NCI-H187 (cell line): ENCODE results near the gene ASIC1.
"Not testable (repeated sequence)": the region's sequence is repeated elsewhere in the genome, so short reads cannot be mapped to it uniquely, and the experiment has no call there.

Experiments
- DNase-seq, 2 experiments: peaks; one replicate each; lab custom pipeline; 2025; lab: John Stamatoyannopoulos, UW

Gene ASIC1

DNA sequence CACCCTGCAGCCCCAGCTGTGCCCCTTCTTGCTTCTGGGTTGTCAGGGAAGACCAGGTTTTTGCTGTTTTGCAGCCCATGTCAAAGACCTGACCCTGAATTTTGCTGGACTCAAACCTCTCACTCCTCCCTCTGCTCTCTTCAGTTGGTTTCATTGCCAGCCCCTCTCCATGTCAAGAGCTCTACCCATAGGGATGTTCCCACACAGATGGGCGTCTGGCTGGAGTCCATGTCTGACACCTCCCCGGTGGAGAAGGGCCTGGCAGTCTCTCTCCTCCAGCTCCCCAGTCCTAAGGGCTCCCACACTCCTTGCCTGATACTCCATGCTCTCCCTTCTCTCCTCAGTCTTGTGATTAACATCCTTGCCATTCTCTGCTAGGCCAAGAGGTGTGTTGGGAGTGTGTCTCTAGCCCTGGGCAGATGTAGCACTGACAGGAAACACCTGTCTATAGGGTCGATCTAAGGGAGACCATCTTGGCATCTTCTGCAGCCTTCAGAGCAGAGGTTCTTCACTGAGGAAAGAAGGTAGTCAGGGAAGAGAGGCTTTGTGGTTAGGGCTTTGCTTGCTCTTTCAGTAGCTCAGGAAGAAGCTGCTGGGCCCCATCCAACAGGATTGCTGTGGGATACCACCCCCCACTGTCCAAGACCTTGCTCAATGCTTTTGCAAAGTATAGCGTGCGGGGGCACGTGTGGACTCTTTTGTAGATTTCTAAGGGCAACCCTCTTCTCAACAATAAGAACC is 4.7 kb downstream of the ASIC1 start:
- DNase-seq: no peak

DNA sequence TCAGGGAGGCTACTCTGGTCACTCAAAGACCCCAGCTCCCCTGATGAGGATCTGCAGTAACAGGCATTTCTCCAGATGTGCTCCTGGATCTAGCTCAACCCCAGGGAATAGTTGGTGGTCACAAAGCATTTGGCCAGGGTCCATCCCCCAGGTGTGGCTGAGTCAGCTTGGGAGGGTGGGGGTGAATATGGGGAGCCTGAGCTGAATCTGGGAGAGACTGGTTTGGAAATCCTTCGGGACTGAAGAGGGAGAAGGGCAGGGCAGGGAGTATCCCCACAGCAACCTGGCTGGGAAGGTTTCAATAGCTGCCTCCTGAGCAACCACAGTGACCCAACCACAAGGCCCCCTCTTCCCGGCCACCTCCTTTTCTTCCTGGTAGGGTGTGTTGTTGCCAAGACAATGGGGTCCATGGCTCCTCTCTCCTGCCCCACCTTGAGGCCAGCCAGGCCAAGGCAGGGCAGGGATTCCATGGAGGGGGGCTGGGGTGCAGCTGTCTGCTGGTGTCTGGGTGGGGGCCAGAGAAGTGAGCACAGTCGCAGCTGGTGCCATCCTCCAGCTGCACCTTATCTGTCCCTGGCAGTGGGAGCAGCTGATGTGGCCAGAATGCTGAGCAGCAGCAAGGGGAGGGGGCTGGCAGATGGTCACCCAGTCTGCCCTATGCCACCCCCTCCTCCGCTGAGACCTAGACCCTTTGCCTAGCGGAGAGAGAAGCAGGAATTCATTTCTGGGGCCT is 5.5 kb downstream of the ASIC1 start:
- no peak for DNase-seq

DNA sequence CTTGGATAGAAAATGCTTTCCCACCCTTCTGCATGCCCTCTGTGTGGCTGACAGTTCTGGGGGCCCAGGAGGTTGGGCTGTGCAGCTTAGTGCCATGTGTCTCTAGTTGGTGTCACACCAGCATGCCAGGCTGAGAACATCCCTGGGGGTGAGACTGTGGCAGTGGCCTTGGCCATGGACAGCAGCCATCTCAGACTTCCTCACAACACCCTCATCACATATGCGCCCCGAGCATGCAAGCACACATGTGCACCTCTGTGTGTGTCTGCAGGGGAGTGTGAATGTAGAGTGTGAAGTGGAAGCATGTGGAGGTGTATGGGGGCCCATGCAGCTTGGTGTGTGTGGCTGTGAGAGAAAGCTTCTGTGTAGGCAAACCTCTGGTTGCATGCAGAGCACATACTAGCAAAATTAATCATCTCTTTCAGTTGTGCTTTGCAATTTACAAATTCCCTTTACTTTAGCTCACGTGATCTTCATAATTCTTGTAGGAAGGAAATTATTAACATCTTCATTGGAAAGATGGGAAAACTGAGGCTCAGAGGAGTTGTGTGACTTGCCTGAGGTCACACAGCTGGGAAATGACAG is 8.4 kb downstream of the ASIC1 start:
- DNase-seq: no peak

DNA sequence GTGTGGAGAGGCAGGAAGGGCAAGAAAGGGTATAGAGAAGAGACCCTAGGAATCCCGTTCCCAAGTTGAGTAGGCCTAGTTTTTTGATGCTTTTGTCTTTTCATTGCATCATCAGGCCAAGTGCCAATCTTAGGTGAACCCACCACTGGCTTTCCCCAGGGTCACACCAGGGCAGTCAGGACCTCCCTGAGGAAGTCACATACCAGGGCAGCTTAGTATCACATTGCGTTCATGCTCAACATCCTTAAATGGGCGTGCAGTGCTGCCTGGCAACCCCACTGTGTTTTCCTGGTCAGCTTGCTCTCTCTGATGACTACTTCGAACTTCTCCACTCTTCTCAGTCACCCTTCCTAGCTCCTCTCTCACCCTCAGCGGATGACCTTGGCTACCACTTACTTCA is 9.0 kb downstream of the ASIC1 start:
- DNase-seq: no peak

DNA sequence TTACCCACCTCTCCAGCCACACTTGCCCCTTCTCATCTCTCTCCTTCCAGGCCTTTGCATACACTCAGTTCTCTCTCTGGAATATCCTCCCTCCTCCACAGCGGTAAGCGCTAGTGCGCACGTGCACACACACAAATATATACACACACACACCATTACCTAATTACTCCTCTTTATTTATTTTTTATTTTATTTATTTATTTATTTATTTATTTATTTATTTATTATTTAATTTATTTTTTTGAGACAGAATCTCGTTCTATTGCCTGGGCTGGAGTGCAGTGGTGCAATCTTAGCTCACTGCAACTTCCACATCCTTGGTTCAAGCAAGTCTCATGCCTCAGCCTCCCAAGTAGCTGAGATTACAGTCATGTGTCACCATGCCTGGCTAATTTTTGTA is 11.7 kb downstream of the ASIC1 start:
- DNase-seq: no peak

DNA sequence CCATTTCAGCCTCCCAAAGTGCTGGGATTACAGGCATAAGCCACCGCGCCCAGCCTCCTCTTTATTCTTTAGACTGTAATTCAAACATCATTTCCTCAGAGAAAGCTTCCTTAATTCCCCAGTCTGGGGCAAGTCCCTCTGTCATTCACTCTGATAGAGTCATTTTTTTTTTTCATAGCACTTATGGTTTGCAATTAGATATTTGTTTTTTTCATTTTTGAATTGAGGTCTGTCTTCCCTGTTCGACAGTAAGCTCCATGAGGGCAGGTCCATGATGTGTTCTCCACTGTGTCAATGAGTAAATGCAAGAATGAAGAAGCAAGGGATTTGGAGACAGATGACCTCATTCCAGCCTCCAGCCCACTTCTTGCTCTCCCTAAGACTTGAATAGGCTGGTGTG is 12.1 kb downstream of the ASIC1 start:
- DNase-seq: no peak

DNA sequence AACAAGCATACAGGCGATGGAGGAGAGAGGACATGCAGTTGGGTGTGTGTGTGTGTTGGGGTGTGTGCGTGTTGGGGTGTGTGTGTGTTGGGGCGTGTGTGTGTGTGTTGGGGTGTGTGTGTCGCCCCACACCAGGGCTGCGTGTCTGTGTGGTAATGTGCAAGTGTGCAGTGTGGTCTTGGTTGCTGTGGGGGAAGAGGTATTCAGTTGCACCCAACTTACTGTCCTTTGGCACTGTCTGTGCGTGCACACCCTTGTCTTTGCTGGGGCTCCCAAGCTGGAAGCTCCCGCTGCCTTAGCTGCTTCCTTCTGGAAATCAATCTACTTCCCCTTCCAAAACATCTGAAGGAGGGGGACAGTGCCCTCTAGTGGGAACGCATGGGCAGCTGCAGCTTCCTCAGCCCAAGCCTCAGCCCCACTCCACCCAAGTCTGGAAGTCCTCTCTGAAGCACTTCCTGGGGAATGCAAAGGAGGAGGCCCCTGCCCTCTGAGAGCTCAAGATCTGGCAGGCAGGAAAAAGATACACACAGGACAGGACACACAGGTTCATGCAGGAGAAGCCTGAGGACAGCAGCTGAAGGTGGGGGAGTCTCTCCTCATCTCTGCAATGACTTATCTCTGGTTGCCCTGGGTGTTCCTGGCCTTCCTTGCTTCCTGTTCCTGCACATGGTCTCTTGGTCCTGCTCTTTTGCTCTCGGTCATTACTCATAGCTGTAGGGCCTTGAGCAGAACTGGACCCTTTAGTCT is 13.1 kb downstream of the ASIC1 start:
- DNase-seq: peak; percentile 26 to 60

DNA sequence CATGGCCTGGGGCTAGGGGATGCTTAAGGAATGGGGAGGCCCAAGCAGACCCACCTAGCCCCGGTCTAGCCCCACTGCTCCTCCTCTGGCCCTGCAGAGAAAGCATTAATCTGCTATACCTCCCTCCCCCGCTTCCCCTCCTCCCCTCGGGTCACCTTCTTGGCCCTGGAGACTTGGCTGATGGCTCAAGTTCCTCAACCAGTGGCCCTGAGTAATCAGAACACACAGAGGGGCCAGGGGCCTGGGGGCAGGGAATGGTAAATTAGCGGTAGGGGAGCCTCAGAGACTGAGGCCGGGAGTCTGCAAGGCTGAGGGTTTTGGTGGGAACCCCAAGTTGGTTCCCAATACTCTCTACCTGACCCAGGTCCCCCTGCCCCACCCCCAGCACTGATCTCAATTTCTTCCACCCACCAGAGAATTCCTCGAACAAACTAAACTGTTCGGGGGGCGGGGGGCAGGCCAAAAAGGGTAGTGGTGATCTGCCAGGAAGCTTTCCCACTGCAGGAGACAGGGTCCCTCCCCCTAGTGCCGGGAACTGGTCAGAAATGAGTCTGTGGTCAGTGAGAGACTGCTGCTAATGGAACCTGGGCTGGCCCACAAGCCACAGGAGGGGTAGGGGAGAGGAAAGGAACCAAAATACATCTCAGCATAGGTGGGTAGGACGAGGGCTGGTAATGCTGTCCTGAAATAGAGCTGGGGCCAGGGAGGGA is 15.0 kb downstream of the ASIC1 start:
- no peak for DNase-seq

DNA sequence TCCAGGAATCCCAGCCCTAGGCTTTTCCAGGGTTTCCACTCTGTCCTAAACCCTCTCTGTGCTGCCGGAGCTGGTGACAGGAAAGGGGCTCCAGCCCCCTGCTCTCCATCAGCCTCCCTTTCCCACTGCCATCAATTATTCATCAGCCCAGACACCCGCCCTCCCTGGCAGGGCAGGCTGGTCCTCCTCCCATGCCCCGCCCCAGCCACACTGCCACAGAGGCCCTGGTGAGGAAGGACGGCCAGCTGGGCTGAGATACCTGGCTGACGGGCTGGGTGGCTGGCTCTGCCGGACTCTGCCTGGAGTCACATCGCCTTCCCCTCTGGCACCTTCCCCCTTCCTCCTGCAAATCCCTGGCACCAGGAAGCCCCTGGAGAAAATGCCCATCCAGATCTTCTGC is 15.8 kb downstream of the ASIC1 start:
- DNase-seq: no peak

DNA sequence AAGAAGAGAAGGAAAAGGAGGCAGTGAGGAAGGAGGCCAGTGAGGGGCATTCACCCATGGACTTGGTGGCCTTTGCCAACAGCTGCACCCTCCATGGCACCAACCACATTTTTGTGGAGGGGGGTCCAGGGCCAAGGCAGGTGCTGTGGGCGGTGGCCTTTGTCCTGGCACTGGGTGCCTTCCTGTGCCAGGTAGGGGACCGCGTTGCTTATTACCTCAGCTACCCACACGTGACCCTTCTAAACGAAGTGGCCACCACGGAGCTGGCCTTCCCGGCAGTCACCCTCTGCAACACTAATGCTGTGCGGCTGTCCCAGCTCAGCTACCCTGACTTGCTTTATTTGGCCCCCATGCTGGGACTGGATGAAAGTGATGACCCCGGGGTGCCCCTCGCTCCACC is 16.3 kb downstream of the ASIC1 start:
- DNase-seq: no peak

DNA sequence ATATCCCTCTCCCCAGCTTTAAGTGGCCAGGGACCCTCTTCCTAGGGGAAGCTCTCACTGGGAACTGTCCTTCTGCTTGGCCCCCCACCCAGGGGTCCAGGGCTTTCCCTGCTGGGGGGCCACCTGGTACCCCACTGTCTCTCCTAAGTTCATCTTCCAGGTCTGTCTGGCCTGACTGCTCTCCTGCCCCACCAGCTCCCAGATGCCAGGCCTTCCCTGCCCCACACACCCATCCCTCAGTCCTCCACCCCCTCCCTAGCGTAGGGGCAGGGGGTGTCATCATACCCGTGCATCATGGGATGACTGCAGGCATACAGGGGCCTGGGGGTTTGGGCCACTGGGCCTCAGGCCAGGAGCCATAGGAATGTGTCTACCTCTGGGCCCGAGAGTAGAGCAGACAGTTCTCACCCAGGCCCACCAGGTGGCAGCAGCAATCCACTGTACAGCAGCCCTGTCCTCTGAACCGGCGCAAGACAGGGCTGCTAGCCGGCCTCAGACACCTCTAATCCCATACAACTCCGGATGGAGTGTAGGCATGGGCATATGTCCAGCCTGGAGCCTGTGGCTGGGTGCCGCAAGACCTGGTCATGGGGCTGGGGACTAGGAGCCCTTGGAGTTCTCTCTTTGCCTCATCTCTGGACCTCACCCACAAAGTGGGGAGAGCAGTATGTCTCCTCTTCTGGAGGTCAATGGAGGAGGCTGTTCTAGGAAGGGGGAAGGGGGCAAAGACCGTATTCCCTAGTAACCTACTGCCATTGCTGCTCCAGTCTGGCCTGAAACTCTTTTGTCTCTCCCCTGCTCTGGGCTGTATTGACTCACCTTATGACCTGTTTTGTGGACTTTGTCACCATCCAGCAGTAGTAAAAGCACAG is 17.8 kb downstream of the ASIC1 start:
- DNase-seq: peak; percentile 46 to 48

DNA sequence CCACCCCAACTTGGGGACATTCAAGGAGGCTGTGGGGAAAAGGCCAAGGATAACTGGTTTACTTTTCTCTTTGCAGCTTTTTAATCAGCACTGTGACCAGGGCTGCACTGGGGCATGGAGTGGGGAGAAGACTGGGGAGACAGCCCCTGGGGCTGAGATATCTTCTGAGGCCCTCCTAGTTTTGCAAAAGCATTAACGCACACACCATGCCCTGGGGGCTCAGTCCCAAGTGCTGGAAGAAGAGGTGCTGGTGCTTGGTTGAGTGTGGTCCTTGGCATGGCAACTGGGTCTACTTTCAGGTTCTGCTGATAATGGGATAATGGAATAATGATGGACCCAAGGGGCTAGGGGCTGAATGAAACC is 18.4 kb downstream of the ASIC1 start:
- no peak for DNase-seq

DNA sequence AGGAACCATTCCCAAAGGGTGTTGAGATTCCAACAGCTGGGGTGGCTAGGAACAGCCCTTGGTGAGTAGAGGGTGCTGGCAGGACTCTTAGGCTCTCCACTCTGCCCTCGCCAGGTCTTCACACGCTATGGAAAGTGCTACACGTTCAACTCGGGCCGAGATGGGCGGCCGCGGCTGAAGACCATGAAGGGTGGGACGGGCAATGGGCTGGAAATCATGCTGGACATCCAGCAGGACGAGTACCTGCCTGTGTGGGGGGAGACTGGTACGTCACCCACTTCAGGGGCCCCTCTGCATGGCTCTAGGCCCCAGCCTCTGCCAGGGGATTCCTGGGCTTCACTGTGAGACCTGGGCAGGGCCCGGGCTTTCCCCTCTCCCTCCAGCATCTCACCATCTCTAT is 19.7 kb downstream of the ASIC1 start:
- DNase-seq: no peak

DNA sequence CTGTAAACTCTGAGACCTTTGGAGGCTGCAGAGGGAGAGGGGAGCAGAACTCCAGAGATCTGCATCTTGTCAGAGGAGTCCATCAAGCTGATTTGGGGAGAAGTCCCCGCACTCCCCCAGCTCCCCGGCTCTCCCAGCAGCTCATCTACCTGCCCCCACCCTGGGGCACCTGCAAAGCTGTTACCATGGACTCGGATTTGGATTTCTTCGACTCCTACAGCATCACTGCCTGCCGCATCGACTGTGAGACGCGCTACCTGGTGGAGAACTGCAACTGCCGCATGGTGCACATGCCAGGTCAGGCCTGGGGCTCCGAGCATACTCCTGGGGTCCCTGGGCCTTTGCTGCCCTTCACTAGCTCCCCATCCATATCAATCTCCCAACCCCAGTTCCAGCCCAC is 20.9 kb downstream of the ASIC1 start:
- DNase-seq: no peak

DNA sequence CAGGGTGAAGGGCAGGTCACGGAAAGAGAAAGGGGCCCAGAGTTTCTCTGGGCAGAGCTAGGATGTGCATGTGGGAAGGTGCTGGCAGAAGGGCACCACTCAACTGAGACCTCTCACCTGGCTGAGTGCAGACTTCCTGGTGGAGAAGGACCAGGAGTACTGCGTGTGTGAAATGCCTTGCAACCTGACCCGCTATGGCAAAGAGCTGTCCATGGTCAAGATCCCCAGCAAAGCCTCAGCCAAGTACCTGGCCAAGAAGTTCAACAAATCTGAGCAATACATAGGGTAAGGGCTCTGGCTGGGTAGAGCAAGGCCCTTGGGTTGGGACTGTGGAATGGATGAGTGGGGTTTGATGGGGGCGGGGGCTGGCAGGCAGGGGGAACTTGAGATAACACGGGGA is 22.4 kb downstream of the ASIC1 start:
- DNase-seq: no peak

DNA sequence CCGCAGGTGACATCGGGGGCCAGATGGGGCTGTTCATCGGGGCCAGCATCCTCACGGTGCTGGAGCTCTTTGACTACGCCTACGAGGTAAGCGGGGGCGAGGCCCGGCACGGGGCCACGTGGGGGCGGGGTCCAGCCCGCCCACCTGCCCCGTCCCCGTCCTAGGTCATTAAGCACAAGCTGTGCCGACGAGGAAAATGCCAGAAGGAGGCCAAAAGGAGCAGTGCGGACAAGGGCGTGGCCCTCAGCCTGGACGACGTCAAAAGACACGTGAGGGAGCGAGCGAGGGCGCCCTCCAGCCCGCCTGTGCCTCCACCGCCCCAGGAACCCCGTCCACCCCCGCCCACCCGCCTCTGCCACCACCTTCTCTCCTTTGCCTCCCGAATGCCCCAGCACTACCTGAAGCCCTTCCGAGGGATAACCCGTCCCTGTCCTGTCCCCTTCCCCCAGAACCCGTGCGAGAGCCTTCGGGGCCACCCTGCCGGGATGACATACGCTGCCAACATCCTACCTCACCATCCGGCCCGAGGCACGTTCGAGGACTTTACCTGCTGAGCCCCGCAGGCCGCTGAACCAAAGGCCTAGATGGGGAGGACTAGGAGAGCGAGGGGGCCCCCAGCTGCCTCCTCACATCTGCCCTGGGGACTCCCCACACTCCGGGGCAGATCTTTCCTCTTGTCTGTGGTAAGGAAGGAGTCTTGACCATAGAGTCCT is 23.9 kb downstream of the ASIC1 start:
- DNase-seq: no peak

DNA sequence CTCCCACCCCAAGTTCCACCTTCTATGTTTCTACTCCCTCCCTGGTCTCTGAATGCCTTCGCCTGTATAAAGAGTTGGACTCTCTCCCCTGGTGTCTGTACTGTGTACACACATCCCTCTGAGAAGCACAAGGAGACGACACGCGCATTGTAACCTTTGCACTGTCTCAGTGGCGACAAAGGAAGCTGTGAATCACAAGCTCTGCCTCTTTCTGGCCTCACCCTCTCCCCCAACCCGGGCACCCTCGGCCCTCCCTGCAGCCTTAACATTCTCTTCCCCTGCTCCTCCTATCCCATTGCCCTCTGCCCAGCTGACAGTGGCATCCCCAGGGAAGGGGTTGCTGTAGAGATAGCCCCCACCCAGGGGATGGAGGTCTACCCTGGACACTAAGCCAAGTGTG is 25.2 kb downstream of the ASIC1 start:
- DNase-seq: no peak

DNA sequence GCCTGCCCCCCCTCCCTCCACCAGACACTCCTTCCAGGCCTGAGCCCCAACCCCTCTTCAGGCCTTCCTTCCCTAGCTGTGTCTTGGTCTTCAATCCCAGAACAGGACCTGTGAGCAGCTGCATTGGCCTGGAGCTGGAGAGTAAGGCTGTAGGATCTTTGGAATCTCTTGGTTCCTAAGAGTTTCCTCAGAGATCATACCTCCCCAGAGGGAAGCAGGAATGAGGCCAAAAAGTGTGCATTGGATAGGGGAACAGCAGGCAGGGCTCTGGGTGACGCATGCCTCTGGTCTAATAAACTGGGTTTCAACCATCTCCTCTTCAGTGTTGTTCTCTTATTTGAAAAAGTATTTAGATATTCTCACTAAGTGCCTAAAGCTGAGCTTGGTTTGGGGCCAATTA is 25.9 kb downstream of the ASIC1 start:
- no peak for DNase-seq

DNA sequence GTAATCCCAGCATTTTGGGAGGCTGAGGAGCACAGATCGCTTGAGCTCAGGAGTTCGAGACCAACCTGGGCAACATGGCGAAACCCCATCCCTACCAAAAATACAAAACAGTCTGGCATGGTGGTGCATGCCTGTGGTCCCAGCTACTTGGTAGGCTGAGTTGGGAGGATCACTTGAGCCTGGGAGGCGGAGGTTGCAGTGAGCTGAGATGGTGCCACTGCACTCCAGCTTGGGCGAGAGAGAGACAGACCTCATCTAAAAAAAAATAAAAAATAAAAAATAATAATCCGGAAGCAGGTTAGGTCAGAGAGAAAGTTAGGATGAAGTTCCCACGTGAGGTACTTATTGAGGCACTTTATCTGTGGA is 27.0 kb downstream of the ASIC1 start:
- not testable (repeated sequence) for DNase-seq

DNA sequence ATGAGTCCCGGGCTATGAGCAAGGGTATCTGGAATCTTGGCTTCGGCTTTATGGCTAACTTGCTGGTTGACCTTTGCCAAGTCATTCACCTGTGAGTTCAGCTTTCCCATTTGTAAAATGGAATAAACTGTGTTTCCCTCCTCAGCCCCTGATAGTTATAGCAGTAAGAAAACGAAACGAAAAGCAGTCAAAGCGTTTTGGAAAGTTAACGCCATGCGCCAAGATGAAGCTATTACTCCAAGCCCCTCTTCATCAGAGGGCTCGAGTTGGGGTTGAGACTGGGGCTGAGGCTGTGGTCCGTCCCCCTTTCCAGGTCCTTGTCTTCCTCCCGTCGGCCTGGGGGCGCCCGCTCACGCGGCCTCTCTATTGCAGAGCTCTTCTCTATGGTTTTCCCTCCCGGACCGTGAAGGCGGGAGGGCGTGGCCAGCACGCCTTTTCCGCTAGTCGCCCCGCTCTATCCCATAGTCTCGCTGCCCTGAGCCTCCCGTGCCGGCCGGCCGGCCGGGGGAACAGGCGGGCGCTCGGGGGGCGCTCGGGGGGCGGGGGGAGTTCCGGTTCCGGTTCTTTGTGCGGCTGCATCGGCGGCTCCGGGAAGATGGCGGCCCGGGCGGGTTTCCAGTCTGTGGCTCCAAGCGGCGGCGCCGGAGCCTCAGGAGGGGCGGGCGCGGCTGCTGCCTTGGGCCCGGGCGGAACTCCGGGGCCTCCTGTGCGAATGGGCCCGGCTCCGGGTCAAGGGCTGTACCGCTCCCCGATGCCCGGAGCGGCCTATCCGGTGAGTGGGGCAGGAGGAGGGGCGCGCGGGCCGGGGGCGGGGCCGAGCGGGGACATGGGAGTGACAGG is 27.6 kb downstream of the ASIC1 start, which contains the start of gene SMARCD1:
Gene SMARCD1 (plus strand): TSS at position 568 of the 840 bp plus-strand sequence. CDS start 28 bp downstream, at position 596.
- peak; percentile 81 to 92 for DNase-seq
